PC-3 (cell line): ENCODE data around the gene DAAM1. TPM values are rescaled to one million over a fixed set of nuclear protein-coding genes. Genes with fewer than 3 reads are reported as not detected.

Experiments used
- ATAC-seq: fragments of 200-7000 bp; cut with Tn5 transposase; 2 replicates; pipeline ENCODE4 v1.9.1; 2020; ENCODE audit warnings: mild to moderate bottlenecking, moderate library complexity
- BruUV-seq: library from RNA; stranded (reverse); fragments of 400-500 nt; replicated peaks from 2 replicates; lab custom pipeline; 2021; lab: Mats Ljungman, UMichigan
- CTCF ChIA-PET: fragments of 300-600 bp; sonication (Branson Sonifier 250); formaldehyde crosslinking; loops from one replicate; lab custom pipeline; 2022; ENCODE audit warnings: antibody characterized with exemption; lab: Charles Lee
- POLR2A ChIA-PET: fragments of 300-600 bp; sonication (Branson Sonifier 250); formaldehyde crosslinking; loops from one replicate; lab custom pipeline; 2022; ENCODE audit warnings: antibody characterized with exemption; ENCODE audit not compliant: unreplicated experiment; lab: Charles Lee
- DNase-seq: peaks from one replicate; pipeline ENCODE4 v3.0.0-alpha.2; 2015
- H2AFZ ChIP-seq: fragments of 300-600 bp; sonication (generic); 2 replicates; pipeline ENCODE4 v1.6.0; 2016; ENCODE audit warnings: antibody characterized with exemption, low read length
- H3F3A ChIP-seq: fragments of 300-600 bp; sonication (generic); one replicate; pipeline ENCODE4 v1.6.0; 2017; ENCODE audit warnings: antibody characterized with exemption, low read length, control low read depth, mild to moderate bottlenecking; ENCODE audit not compliant: unreplicated experiment
- H3K27ac ChIP-seq: fragments of 300-600 bp; sonication (generic); 2 replicates; pipeline ENCODE4 v1.5.1; 2016; ENCODE audit warnings: mild to moderate bottlenecking, low read length
- H3K27me3 ChIP-seq: fragments of 300-600 bp; sonication (generic); 2 replicates; pipeline ENCODE4 v1.6.1; 2016; ENCODE audit warnings: low read length, mixed read lengths
- H3K36me3 ChIP-seq: fragments of 300-600 bp; sonication (generic); 2 replicates; pipeline ENCODE4 v1.6.1; 2016; ENCODE audit warnings: low read depth, mixed run types, low read length, mixed read lengths
- H3K4me1 ChIP-seq: fragments of 300-600 bp; sonication (generic); 2 replicates; pipeline ENCODE4 v1.5.1; 2016; ENCODE audit warnings: low read length; ENCODE audit not compliant: insufficient read depth
- H3K4me2 ChIP-seq: fragments of 300-600 bp; sonication (generic); 2 replicates; pipeline ENCODE4 v1.6.0; 2016; ENCODE audit warnings: low read length
- H3K4me3 ChIP-seq: fragments of 300-600 bp; sonication (generic); 2 replicates; pipeline ENCODE4 v1.5.1; 2016; ENCODE audit warnings: mild to moderate bottlenecking, low read length, mixed read lengths
- H3K79me2 ChIP-seq: fragments of 300-600 bp; sonication (generic); 2 replicates; pipeline ENCODE4 v1.6.1; 2017; ENCODE audit warnings: low read length, mixed read lengths
- H3K9ac ChIP-seq: fragments of 300-600 bp; sonication (generic); 2 replicates; pipeline ENCODE4 v1.6.0; 2016; ENCODE audit warnings: mild to moderate bottlenecking, low read length
- H3K9me2 ChIP-seq: fragments of 300-600 bp; sonication (generic); replicated peaks from 2 replicates; pipeline ENCODE4 v1.6.1; 2016; ENCODE audit warnings: mixed run types, low read length, mixed read lengths
- H3K9me3 ChIP-seq: fragments of 300-600 bp; sonication (generic); 2 replicates; pipeline ENCODE4 v1.6.1; 2016; ENCODE audit warnings: low read length, mixed read lengths
- H4K20me1 ChIP-seq: fragments of 300-600 bp; sonication (generic); 2 replicates; pipeline ENCODE4 v1.6.1; 2016; ENCODE audit warnings: low read length, mixed read lengths
- CTCF ChIP-seq: fragments of 300-600 bp; sonication (generic); conservative IDR thresholded peaks from 2 replicates; pipeline ENCODE4 v1.5.1; 2017; ENCODE audit warnings: antibody characterized with exemption, low read depth, mild to moderate bottlenecking, low read length
- EZH2 ChIP-seq: fragments of 300-600 bp; sonication (generic); IDR thresholded peaks from one replicate; pipeline ENCODE4 v1.6.1; 2017; ENCODE audit warnings: antibody characterized with exemption, mild to moderate bottlenecking, low read length; ENCODE audit not compliant: unreplicated experiment
- EZH2phosphoT487 ChIP-seq: fragments of 300-600 bp; sonication (generic); IDR thresholded peaks from 2 replicates; pipeline ENCODE4 v1.6.1; 2018; ENCODE audit warnings: mild to moderate bottlenecking, antibody characterized with exemption, low read length, borderline replicate concordance
- intact Hi-C: fragments of 100-400 bp; cut with micrococcal nuclease; formaldehyde crosslinking; loops from 2 replicates; pipeline ENCODE4 v1.9.0; 2023
- total RNA-seq: library from RNA; depleted of rRNA; stranded (reverse); fragments of >200 nt; gene quantifications from 2 replicates; pipeline ENCODE4 v1.2.3, GENCODE V29; 2014

DAAM1 gene
- total RNA-seq, 1 experiment from 2014 or later: 32.7 TPM

GRCh38 chr14:59338761-59339160 lies 150.3 kb downstream of the DAAM1 start:
- H4K20me1 ChIP-seq: no peaks in the 10 kb centered on the region
- intact Hi-C loops: no loop called here
- peaks cover 5% of the 10 kb centered on the region for H3F3A ChIP-seq
- no peaks in the 10 kb centered on the region for H3K9me3 ChIP-seq
- no peak overlapping the region for H3K4me3 ChIP-seq
- ChIA-PET POLR2A (no interaction called here), CTCF (no interaction called here)
- DNase-seq (no peak), ATAC-seq (no peak)
- H2AFZ ChIP-seq: no peak overlapping the region
- TF ChIP-seq CTCF: no peak
- TF ChIP-seq EZH2phosphoT487: no peak
- TF ChIP-seq EZH2: no peak
- no peak overlapping the region for H3K27ac ChIP-seq
- 0 out of 2 replicates have a peak, but pooled peaks cover 10% of the 10 kb centered on the region for H3K36me3 ChIP-seq
- H3K27me3 ChIP-seq: no peaks in the 10 kb centered on the region
- no peak overlapping the region for H3K4me2 ChIP-seq
- no peaks in the 10 kb centered on the region for H3K79me2 ChIP-seq
- no peaks in the 10 kb centered on the region for H3K9me2 ChIP-seq
- no peak overlapping the region for H3K9ac ChIP-seq
- H3K4me1 ChIP-seq: peaks cover 23% of the 10 kb centered on the region
- BruUV-seq: no TSS peak

- no TSS peak for BruUV-seq
- no peak for DNase-seq
- ATAC-seq: no peak
- Histone ChIP-seq H3K79me2 (no peaks in the 10 kb centered on the region), H3K9me3 (no peaks in the 10 kb centered on the region), H3K4me3 (no peak overlapping the region), H3K4me1 (peaks cover 26% of the 10 kb centered on the region), H3K27me3 (no peaks in the 10 kb centered on the region), H3K9ac (no peak overlapping the region), H3K4me2 (no peak overlapping the region), H3F3A (peaks cover 5% of the 10 kb centered on the region), H4K20me1 (no peaks in the 10 kb centered on the region), H3K27ac (no peak overlapping the region), H3K9me2 (no peaks in the 10 kb centered on the region), H2AFZ (no peak overlapping the region), H3K36me3 (0 out of 2 replicates have a peak, but pooled peaks cover 5% of the 10 kb centered on the region)
- TF ChIP-seq CTCF: no peak
- no peak for TF ChIP-seq EZH2
- no peak for TF ChIP-seq EZH2phosphoT487
- ChIA-PET POLR2A (interaction anchor here (0.6 kb wide), 1 partner anchor 50 kb away, joined by 3 read pairs; no protein-coding TSS in a partner anchor), CTCF (interaction anchor here (0.7 kb wide), 1 partner anchor 139 kb away, joined by 3 read pairs; no protein-coding TSS in a partner anchor)
- intact Hi-C loops: no loop called here
Observed at GRCh38 chr14:59339524-59340330, 151.3 kb downstream of the DAAM1 start.
